Neuronal stem cell (in vitro differentiated cells): ENCODE results near the gene PATE4.

Experiments
- DNase-seq: peaks from one replicate; pipeline ENCODE4 v3.0.0-alpha.2; 2013; ENCODE audit warnings: low spot score
- H2AFZ ChIP-seq: one replicate; pipeline ENCODE4 v1.6.1; 2013; ENCODE audit warnings: mild to moderate bottlenecking, low read length, inconsistent platforms
- H2AK5ac ChIP-seq: 2 replicates; pipeline ENCODE4 v1.6.1; 2013; ENCODE audit warnings: low read depth, mild to moderate bottlenecking, inconsistent platforms, low read length, moderate library complexity, mixed read lengths
- H2BK120ac ChIP-seq: 2 replicates; pipeline ENCODE4 v1.6.1; 2013; ENCODE audit warnings: low read depth, mild to moderate bottlenecking, inconsistent platforms, low read length, moderate library complexity, mixed read lengths
- H2BK12ac ChIP-seq: one replicate; pipeline ENCODE4 v1.6.1; 2013; ENCODE audit warnings: low read length, inconsistent platforms
- H2BK15ac ChIP-seq: 2 replicates; pipeline ENCODE4 v1.6.1; 2013; ENCODE audit warnings: mild to moderate bottlenecking, low read length, inconsistent platforms, mixed read lengths
- H2BK5ac ChIP-seq: one replicate; pipeline ENCODE4 v1.6.1; 2013; ENCODE audit warnings: inconsistent platforms, mild to moderate bottlenecking, low read length, moderate library complexity
- H3K14ac ChIP-seq: one replicate; pipeline ENCODE4 v1.6.1; 2013; ENCODE audit warnings: low read length, inconsistent platforms
- H3K18ac ChIP-seq: 2 replicates; pipeline ENCODE4 v1.6.1; 2013; ENCODE audit warnings: low read length, inconsistent platforms
- H3K23ac ChIP-seq: 2 replicates; pipeline ENCODE4 v1.6.1; 2013; ENCODE audit warnings: low read depth, mild to moderate bottlenecking, mixed read lengths, low read length, inconsistent platforms; ENCODE audit not compliant: poor library complexity
- H3K27ac ChIP-seq: replicated peaks from 3 replicates; pipeline ENCODE4 v1.5.1; 2013; ENCODE audit warnings: low read length, inconsistent platforms
- H3K27me3 ChIP-seq, 3 experiments: 2 replicates each; pipeline ENCODE4 v1.6.1; 2013; ENCODE audit warnings: low read length in 3 of 3, mild to moderate bottlenecking in 2 of 3, inconsistent platforms in 1 of 3, low read depth in 1 of 3, mixed read lengths in 1 of 3, moderate library complexity in 1 of 3; ENCODE audit not compliant: control insufficient read depth in 3 of 3, insufficient read depth in 3 of 3
- H3K36me3 ChIP-seq, 2 donors: replicated peaks in 1 of 2; 2 replicates each; pipeline ENCODE4 v1.6.1; 2013; ENCODE audit warnings: low read length in 2 of 2; ENCODE audit not compliant: control insufficient read depth in 2 of 2, insufficient read depth in 2 of 2
- H3K4ac ChIP-seq: 2 replicates; pipeline ENCODE4 v1.6.1; 2013; ENCODE audit warnings: inconsistent platforms, mild to moderate bottlenecking, low read length, moderate library complexity
- H3K4me1 ChIP-seq, 2 donors: 1 replicate in 1 of 2; 2 replicates in 1 of 2; pipeline ENCODE4 v1.6.1; 2013; ENCODE audit warnings: low read length in 2 of 2, low read depth in 1 of 2; ENCODE audit not compliant: control insufficient read depth in 2 of 2, insufficient read depth in 1 of 2
- H3K4me2 ChIP-seq: one replicate; pipeline ENCODE4 v1.6.1; 2013; ENCODE audit warnings: mild to moderate bottlenecking, low read length, inconsistent platforms; ENCODE audit not compliant: insufficient read depth, poor library complexity, severe bottlenecking
- H3K4me3 ChIP-seq, 2 donors: 2 replicates each; pipeline ENCODE4 v1.5.1; 2013; ENCODE audit warnings: low read length in 2 of 2, mild to moderate bottlenecking in 2 of 2, inconsistent platforms in 1 of 2, moderate library complexity in 1 of 2
- H3K79me1 ChIP-seq: one replicate; pipeline ENCODE4 v1.6.1; 2013; ENCODE audit warnings: low read depth, mild to moderate bottlenecking, inconsistent platforms, low read length, moderate library complexity
- H3K9ac ChIP-seq: one replicate; pipeline ENCODE4 v1.6.1; 2013; ENCODE audit warnings: mild to moderate bottlenecking, low read depth, low read length, inconsistent platforms; ENCODE audit not compliant: poor library complexity
- H3K9me3 ChIP-seq, 2 donors: replicated peaks in 1 of 2; 2 replicates each; pipeline versions ENCODE3 to v1.6.1; 2013; ENCODE audit warnings: low read length in 2 of 2, mild to moderate bottlenecking in 2 of 2, inconsistent platforms in 1 of 2, low read depth in 1 of 2, mixed read lengths in 1 of 2, moderate library complexity in 1 of 2; ENCODE audit not compliant: control insufficient read depth in 2 of 2, insufficient read depth in 1 of 2
- H4K8ac ChIP-seq: one replicate; pipeline ENCODE4 v1.6.1; 2013; ENCODE audit warnings: low read depth, mild to moderate bottlenecking, inconsistent platforms, low read length, moderate library complexity
- H4K91ac ChIP-seq: one replicate; pipeline ENCODE4 v1.6.1; 2013; ENCODE audit warnings: low read length, low read depth, mild to moderate bottlenecking, inconsistent platforms; ENCODE audit not compliant: poor library complexity
- WGBS, 2 donors: extraction: QIAGEN DNeasy Blood & Tissue Kit; methylation state at CpG; one replicate each; pipeline ENCODE4 v1.1.7; 2013; ENCODE audit warnings: missing lambda C conversion rate in 2 of 2, mixed read lengths in 1 of 2; ENCODE audit not compliant: insufficient read length in 2 of 2, insufficient replicate concordance in 1 of 2; ENCODE audit errors: extremely low coverage in 2 of 2; 5-methylcytosine and 5-hydroxymethylcytosine counted together

The PATE4 gene

GRCh38 chr11:125883375-125883774 lies 50.3 kb downstream of the PATE4 start:
- no peak overlapping the region for H3K23ac ChIP-seq
- H3K4ac ChIP-seq: no peak overlapping the region
- peaks cover 0 to 10% (median 0%) of the 10 kb centered on the region in 3 experiments for H3K27me3 ChIP-seq
- H2AFZ ChIP-seq: no peak overlapping the region
- no peak overlapping the region for H3K4me2 ChIP-seq
- H2BK120ac ChIP-seq: no peak overlapping the region
- H3K18ac ChIP-seq: no peak overlapping the region
- H3K9ac ChIP-seq: no peak overlapping the region
- H2BK5ac ChIP-seq: no peak overlapping the region
- H3K4me3 ChIP-seq: no peak overlapping the region
- DNase-seq: no peak
- peaks cover 4 to 14% of the 10 kb centered on the region in 2 donors for H3K9me3 ChIP-seq
- no CpG with 5 or more reads among the region's 8 CpGs for WGBS, 2 donors
- no peak overlapping the region for H4K8ac ChIP-seq
- no peaks in the 10 kb centered on the region for H3K79me1 ChIP-seq
- H2BK15ac ChIP-seq: no peak overlapping the region
- H3K27ac ChIP-seq: no peak overlapping the region
- no peaks in the 10 kb centered on the region for H3K36me3 ChIP-seq
- H3K4me1 ChIP-seq: no peaks in the 10 kb centered on the region
- no peak overlapping the region for H2BK12ac ChIP-seq
- H2AK5ac ChIP-seq: no peak overlapping the region
- H3K14ac ChIP-seq: no peak overlapping the region
- H4K91ac ChIP-seq: no peak overlapping the region

GRCh38 chr11:125886997-125887372 lies 53.9 kb downstream of the PATE4 start:
- H3K4me3 ChIP-seq: no peak overlapping the region
- DNase-seq: no peak

GRCh38 chr11:125887373-125888324 lies 54.5 kb downstream of the PATE4 start, which contains the start of gene HYLS1:
HYLS1 (plus strand) TSS chr11:125887668; CDS start chr11:125899369, 11,701 bp downstream.
- peak within 1 kb of the TSS; percentile 97 for H3K23ac ChIP-seq
- peak within 1 kb of the TSS; percentile 86 for H3K27ac ChIP-seq
- no peak within 1 kb of the TSS for H2BK120ac ChIP-seq
- peak within 1 kb of the TSS; percentile 84 for H2AK5ac ChIP-seq
- H3K4me3 ChIP-seq: peak within 1 kb of the TSS in 1 of 2 donors; percentile 87
- peak within 1 kb of the TSS; percentile 100 for H2BK15ac ChIP-seq
- peak within 1 kb of the TSS; percentile 98 for H3K9ac ChIP-seq
- DNase-seq: peak; percentile 77
- H3K18ac ChIP-seq: peak within 1 kb of the TSS; percentile 99
- H3K14ac ChIP-seq: peak within 1 kb of the TSS; percentile 97
- H3K4me1 ChIP-seq: no peaks in the 10 kb centered on the region
- H4K8ac ChIP-seq: peak within 1 kb of the TSS; percentile 52
- H3K9me3 ChIP-seq: peaks cover 4 to 14% of the 10 kb centered on the region in 2 donors
- peak within 1 kb of the TSS; percentile 81 for H3K4me2 ChIP-seq
- H3K4ac ChIP-seq: peak within 1 kb of the TSS; percentile 76
- no peaks in the 10 kb centered on the region for H3K79me1 ChIP-seq
- H3K27me3 ChIP-seq: no peaks in the 10 kb centered on the region
- WGBS, 2 donors: no CpG with 5 or more reads among the region's 91 CpGs
- peak within 1 kb of the TSS; percentile 72 for H4K91ac ChIP-seq
- peaks cover 0 to under 1% of the 10 kb centered on the region in 2 donors for H3K36me3 ChIP-seq
- H2BK5ac ChIP-seq: peak within 1 kb of the TSS; percentile 88
- peak within 1 kb of the TSS; percentile 84 for H2BK12ac ChIP-seq
- peak within 1 kb of the TSS; percentile 77 for H2AFZ ChIP-seq

More at GRCh38 chr11:125886997-125887372, 53.9 kb downstream of the PATE4 start:
- no peak overlapping the region for H2AFZ ChIP-seq
- peak overlapping the region; percentile 94 for H3K18ac ChIP-seq
- H4K8ac ChIP-seq: peak overlapping the region; percentile 23
- H2BK120ac ChIP-seq: no peak overlapping the region
- no peak overlapping the region for H2BK5ac ChIP-seq
- H3K14ac ChIP-seq: peak overlapping the region; percentile 94
- H3K27me3 ChIP-seq: no peaks in the 10 kb centered on the region
- H2AK5ac ChIP-seq: peak overlapping the region; percentile 84
- peak overlapping the region; percentile 100 for H2BK15ac ChIP-seq
- H4K91ac ChIP-seq: peak overlapping the region; percentile 72
- peak overlapping the region; percentile 84 for H2BK12ac ChIP-seq
- H3K4me2 ChIP-seq: no peak overlapping the region
- H3K23ac ChIP-seq: no peak overlapping the region
- no peaks in the 10 kb centered on the region for H3K36me3 ChIP-seq
- H3K9ac ChIP-seq: no peak overlapping the region
- no CpG with 5 or more reads among the region's 24 CpGs for WGBS, 2 donors
- no peak overlapping the region for H3K27ac ChIP-seq
- no peaks in the 10 kb centered on the region for H3K79me1 ChIP-seq
- H3K4me1 ChIP-seq: no peaks in the 10 kb centered on the region
- H3K9me3 ChIP-seq: peaks cover 4 to 14% of the 10 kb centered on the region in 2 donors
- peak overlapping the region; percentile 76 for H3K4ac ChIP-seq
